B cell (primary cell): ENCODE data around the gene ARHGAP12. TPM values are rescaled to one million over a fixed set of nuclear protein-coding genes. Genes with fewer than 3 reads are reported as not detected.

Experiments used
- ATAC-seq: fragments of 200-7000 bp; cut with Tn5 transposase; one replicate; pipeline ENCODE4 v1.10.0; 2021; ENCODE audit warnings: low read depth, mild to moderate bottlenecking, moderate number of reproducible peaks, moderate library complexity
- CTCF ChIA-PET: fragments of 350-600 bp; sonication (Branson Sonifier 250); formaldehyde crosslinking; loops from one replicate; lab custom pipeline; 2021; ENCODE audit warnings: antibody characterized with exemption, inconsistent platforms; lab: Charles Lee
- POLR2A ChIA-PET: fragments of 350-600 bp; sonication (Branson Sonifier 250); formaldehyde crosslinking; loops from one replicate; lab custom pipeline; 2021; ENCODE audit warnings: antibody characterized with exemption; lab: Charles Lee
- DNase-seq: peaks from one replicate; pipeline ENCODE4 v3.0.0; 2013
- H2AFZ ChIP-seq: 2 replicates; pipeline ENCODE4 v1.6.1; 2012; ENCODE audit warnings: mild to moderate bottlenecking, low read depth, low read length; ENCODE audit not compliant: insufficient read depth, poor library complexity, severe bottlenecking
- H3K27ac ChIP-seq, 2 donors: 1 replicate in 1 of 2; 2 replicates in 1 of 2; pipeline ENCODE4 v1.5.1; 2012 to 2013; ENCODE audit warnings: low read length in 2 of 2, mild to moderate bottlenecking in 2 of 2, moderate library complexity in 1 of 2
- H3K27me3 ChIP-seq, 4 experiments: fragments of 200-600 bp in 1 of 4; sonication (generic) in 1 of 4; replicated peaks in 1 of 4; 1 replicate in 2 of 4; 2 replicates in 2 of 4; pipeline versions ENCODE4 v1.6.1 to v1.7.0; 2013 to 2016; ENCODE audit warnings: low read length in 3 of 4, mild to moderate bottlenecking in 2 of 4, mixed read lengths in 1 of 4, moderate library complexity in 1 of 4; ENCODE audit not compliant: insufficient read depth in 4 of 4, control insufficient read depth in 3 of 4; ENCODE audit errors: control extremely low read depth in 1 of 4
- H3K36me3 ChIP-seq, 2 experiments: replicated peaks in 1 of 2; 1 replicate in 1 of 2; 2 replicates in 1 of 2; pipeline versions ENCODE4 v1.6.1 to v1.7.1; 2013; ENCODE audit warnings: low read length in 1 of 2; ENCODE audit not compliant: insufficient read depth in 2 of 2, control insufficient read depth in 1 of 2; ENCODE audit errors: control extremely low read depth in 1 of 2, extremely low read depth in 1 of 2
- H3K4me1 ChIP-seq, 2 donors: fragments of 200-600 bp in 1 of 2; sonication (generic) in 1 of 2; 1 replicate in 1 of 2; 2 replicates in 1 of 2; pipeline versions ENCODE4 v1.5.1 to v1.6.1; 2013 to 2017; ENCODE audit warnings: low read length in 2 of 2; ENCODE audit not compliant: control insufficient read depth in 2 of 2, insufficient read depth in 2 of 2
- H3K4me2 ChIP-seq: replicated peaks from 2 replicates; pipeline ENCODE3; 2012; ENCODE audit warnings: mild to moderate bottlenecking, low read depth, low read length; ENCODE audit not compliant: poor library complexity, severe bottlenecking
- H3K4me3 ChIP-seq, 5 experiments: fragments of 200-600 bp in 1 of 5; sonication (generic) in 1 of 5; 1 replicate in 3 of 5; 2 replicates in 2 of 5; pipeline versions ENCODE4 v1.5.1 to v1.7.0; 2011 to 2016; ENCODE audit warnings: low read length in 4 of 5, mild to moderate bottlenecking in 4 of 5, low read depth in 2 of 5, control low read depth in 1 of 5, moderate library complexity in 1 of 5; ENCODE audit not compliant: insufficient read depth in 1 of 5; ENCODE audit errors: control extremely low read depth in 1 of 5, extremely low read depth in 1 of 5
- H3K79me2 ChIP-seq: fragments of 200-600 bp; sonication (generic); one replicate; pipeline ENCODE4 v1.6.0; 2016; ENCODE audit warnings: low read length; ENCODE audit not compliant: control insufficient read depth, insufficient read depth
- H3K9ac ChIP-seq: fragments of 200-600 bp; sonication (generic); 2 replicates; pipeline ENCODE4 v1.6.1; 2017; ENCODE audit warnings: mild to moderate bottlenecking, low read length, moderate library complexity
- H3K9me3 ChIP-seq, 3 donors: one replicate each; pipeline versions ENCODE4 v1.6.1 to v1.7.1; 2013; ENCODE audit warnings: low read length in 2 of 3; ENCODE audit not compliant: control insufficient read depth in 2 of 3, insufficient read depth in 1 of 3; ENCODE audit errors: control extremely low read depth in 1 of 3
- H4K20me1 ChIP-seq: 2 replicates; pipeline ENCODE4 v1.6.0; 2012; ENCODE audit warnings: mild to moderate bottlenecking, low read length; ENCODE audit not compliant: insufficient read depth, control insufficient read depth, poor library complexity, severe bottlenecking
- H3K27ac Mint-ChIP-seq: one replicate; pipeline ENCODE4 v1.8.0; 2021; ENCODE audit warnings: mixed read lengths
- H3K27me3 Mint-ChIP-seq: one replicate; pipeline ENCODE4 v1.8.0; 2021; ENCODE audit warnings: mixed read lengths
- H3K4me1 Mint-ChIP-seq: one replicate; pipeline ENCODE4 v1.8.0; 2021; ENCODE audit warnings: mixed read lengths
- H3K4me3 Mint-ChIP-seq: one replicate; pipeline ENCODE4 v1.8.0; 2021; ENCODE audit warnings: mixed read lengths
- H3K9me3 Mint-ChIP-seq: one replicate; pipeline ENCODE4 v1.8.0; 2022; ENCODE audit warnings: mixed read lengths; ENCODE audit not compliant: insufficient read depth
- CTCF ChIP-seq: fragments of 200-600 bp; IDR thresholded peaks from one replicate; pipeline ENCODE4 v1.8.0; 2022; ENCODE audit warnings: antibody characterized with exemption, mild to moderate bottlenecking
- EZH2 ChIP-seq: IDR thresholded peaks from 2 replicates; pipeline ENCODE4 v1.6.1; 2012; ENCODE audit warnings: borderline replicate concordance, low read depth, mild to moderate bottlenecking, moderate library complexity, low read length; ENCODE audit not compliant: insufficient read depth, poor library complexity, severe bottlenecking
- WGBS: methylation state at CpG from one replicate; pipeline ENCODE4 v1.1.5; 2013; ENCODE audit warnings: missing lambda C conversion rate; ENCODE audit not compliant: insufficient coverage; 5-methylcytosine and 5-hydroxymethylcytosine counted together
- intact Hi-C: fragments of 100-400 bp; cut with micrococcal nuclease; formaldehyde crosslinking; loops from one replicate; pipeline ENCODE4 v1.10.0; 2022
- polyA plus RNA-seq: library from polyadenylated mRNA; depleted of rRNA; stranded (reverse); fragments of >200 nt; gene quantifications from 2 replicates; pipeline ENCODE4 v1.2.3, GENCODE V29; 2012
- total RNA-seq, 2 donors: library from RNA; stranded (reverse); fragments of 120-200 nt in 1 of 2; gene quantifications; 1 replicate in 1 of 2; 2 replicates in 1 of 2; pipeline versions ENCODE4 v1.2.3 to v1.2.4, GENCODE V29; 2013 to 2022

The ARHGAP12 gene
- total and polyA plus RNA-seq, 2 donors (not counting 1 experiment from before 2014, with no cell fraction given): 12.3 to 45.3 TPM

- H3K4me3 ChIP-seq: no peak overlapping the region
- H3K4me1 ChIP-seq: peaks cover 0 to 4% of the 10 kb centered on the region in 2 donors
- H3K27ac Mint-ChIP-seq: no peak overlapping the region
Observed at GRCh38 chr10:31875608-31876007, 53.0 kb downstream of the ARHGAP12 start.

GRCh38 chr10:31873724-31874123 is 54.9 kb downstream of the ARHGAP12 start:
- Mint-ChIP-seq H3K27me3 (no peaks in the 10 kb centered on the region), H3K27ac (no peak overlapping the region), H3K4me3 (no peak overlapping the region), H3K4me1 (peaks cover 8% of the 10 kb centered on the region), H3K9me3 (no peaks in the 10 kb centered on the region)
- Histone ChIP-seq H3K27me3 (no peaks in the 10 kb centered on the region), H3K79me2 (peaks cover 72% of the 10 kb centered on the region), H3K9me3 (no peaks in the 10 kb centered on the region), H3K36me3 (no peaks in the 10 kb centered on the region), H3K4me1 (peaks cover 0 to 4% of the 10 kb centered on the region in 2 donors), H3K9ac (no peak overlapping the region), H3K4me2 (no peak overlapping the region), H3K4me3 (no peak overlapping the region), H4K20me1 (peaks cover 44% of the 10 kb centered on the region), H2AFZ (no peak overlapping the region), H3K27ac (no peak overlapping the region)
- no CpG with 5 or more reads among the region's 1 CpG for WGBS
- ChIA-PET CTCF (no interaction called here), POLR2A (no interaction called here)
- no peak for DNase-seq
- TF ChIP-seq CTCF: no peak
- TF ChIP-seq EZH2: no peak
- ATAC-seq: no peak
- intact Hi-C loops: no loop called here

More at GRCh38 chr10:31875608-31876007, 53.0 kb downstream of the ARHGAP12 start:
- Histone ChIP-seq H3K9ac (no peak overlapping the region), H3K27ac (no peak overlapping the region), H3K9me3 (no peaks in the 10 kb centered on the region), H3K79me2 (peaks cover 63% of the 10 kb centered on the region), H4K20me1 (peaks cover 40% of the 10 kb centered on the region), H3K27me3 (no peaks in the 10 kb centered on the region), H3K4me2 (no peak overlapping the region), H3K36me3 (no peaks in the 10 kb centered on the region), H2AFZ (no peak overlapping the region)
- DNase-seq: no peak
- Mint-ChIP-seq H3K4me1 (peaks cover 13% of the 10 kb centered on the region), H3K4me3 (no peak overlapping the region), H3K27me3 (no peaks in the 10 kb centered on the region), H3K9me3 (no peaks in the 10 kb centered on the region)
- WGBS: 100% methylated on average over 1 of the region's 2 CpGs
- ATAC-seq: no peak
- POLR2A ChIA-PET: no interaction called here
- intact Hi-C loops: no loop called here
- TF ChIP-seq CTCF (no peak), EZH2 (no peak)
- CTCF ChIA-PET: no interaction called here
